GM11168 (cell line): ENCODE results near the gene NIPAL3.
"Not testable (repeated sequence)": the region's sequence is repeated elsewhere in the genome, so short reads cannot be mapped to it uniquely, and the experiment has no call there.

Experiments
- in situ Hi-C: fragments of 300-500 bp; cut with MboI; formaldehyde crosslinking; loops from one replicate; pipeline ENCODE4 v1.12.0; 2022; ENCODE audit warnings: low sequenced_read_pairs; ENCODE audit not compliant: unreplicated experiment

The NIPAL3 gene

DNA sequence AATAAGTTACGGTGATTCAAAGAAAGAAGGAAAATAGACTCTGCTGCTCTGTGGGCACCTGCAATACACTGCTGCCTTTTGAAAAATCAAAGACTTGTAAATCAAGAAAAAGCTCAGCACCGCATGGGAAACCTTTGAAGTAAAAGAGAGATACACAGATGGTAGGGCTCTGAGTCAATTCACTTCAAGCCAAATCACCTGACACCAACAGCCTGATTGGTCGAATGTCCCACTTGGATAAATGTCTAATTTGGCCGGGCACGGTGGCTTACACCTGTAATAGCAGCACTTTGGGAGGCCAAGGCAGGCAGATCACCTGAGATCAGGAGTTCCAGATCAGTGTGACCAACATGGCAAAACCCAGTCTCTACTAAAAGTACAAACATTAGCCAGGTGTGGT lies 67.8 kb downstream of the NIPAL3 start:
- in situ Hi-C loops = no loop called here

DNA sequence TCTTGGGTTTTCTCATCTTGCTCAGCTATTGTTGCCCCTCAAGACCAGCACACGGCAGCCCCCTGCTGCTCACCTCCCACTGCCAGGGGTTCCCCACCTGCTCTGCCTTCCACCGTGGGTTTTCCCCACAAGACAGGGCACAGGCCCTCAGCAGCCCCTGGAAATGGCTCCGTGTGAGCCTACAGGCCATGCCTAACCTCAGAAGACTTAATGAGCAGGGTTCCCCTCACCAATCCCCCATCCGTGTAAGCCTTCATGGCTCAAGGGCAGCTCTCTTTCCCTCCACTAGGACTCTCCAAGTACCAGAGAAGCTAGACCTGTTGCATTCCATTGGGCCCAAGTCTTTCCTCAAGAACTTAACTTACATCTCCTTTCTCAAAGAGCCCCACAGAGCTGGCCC lies 68.6 kb downstream of the NIPAL3 start:
- in situ Hi-C loops = no loop called here

DNA sequence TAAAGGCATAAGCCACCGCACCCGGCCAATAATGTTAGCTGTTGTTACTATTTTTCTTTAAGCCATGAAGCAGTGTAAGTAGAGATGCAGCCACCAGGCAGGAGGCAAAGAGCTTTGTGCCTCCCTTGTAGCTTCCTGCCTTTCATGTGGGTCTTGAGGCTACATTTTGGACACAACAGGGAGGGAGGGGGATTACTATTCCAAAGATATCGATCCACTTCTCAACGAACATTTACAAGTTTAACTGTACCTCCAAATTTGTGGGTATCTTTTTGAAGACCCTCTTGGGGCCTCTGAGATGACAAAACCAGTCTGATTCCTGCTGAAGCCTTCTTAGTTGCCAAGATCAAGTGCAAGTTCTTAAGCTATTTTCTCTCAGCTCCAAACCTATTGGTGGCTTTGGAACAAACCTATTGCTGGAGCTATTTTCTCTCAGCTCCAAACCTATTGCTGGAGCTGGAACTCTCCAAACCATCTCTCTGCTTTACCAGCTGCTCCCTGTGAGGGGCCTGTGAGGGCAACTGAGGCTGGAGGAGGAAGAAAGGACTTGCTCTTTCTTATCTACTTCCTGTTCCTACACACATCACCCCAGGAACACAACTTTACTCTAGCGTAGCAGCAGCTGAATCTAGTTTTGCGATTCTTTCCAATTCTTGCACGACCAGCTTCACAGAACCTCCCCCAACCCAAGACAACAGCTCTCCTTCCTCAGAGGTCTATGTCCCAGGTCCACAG lies 70.9 kb downstream of the NIPAL3 start:
- in situ Hi-C loops = no loop called here

DNA sequence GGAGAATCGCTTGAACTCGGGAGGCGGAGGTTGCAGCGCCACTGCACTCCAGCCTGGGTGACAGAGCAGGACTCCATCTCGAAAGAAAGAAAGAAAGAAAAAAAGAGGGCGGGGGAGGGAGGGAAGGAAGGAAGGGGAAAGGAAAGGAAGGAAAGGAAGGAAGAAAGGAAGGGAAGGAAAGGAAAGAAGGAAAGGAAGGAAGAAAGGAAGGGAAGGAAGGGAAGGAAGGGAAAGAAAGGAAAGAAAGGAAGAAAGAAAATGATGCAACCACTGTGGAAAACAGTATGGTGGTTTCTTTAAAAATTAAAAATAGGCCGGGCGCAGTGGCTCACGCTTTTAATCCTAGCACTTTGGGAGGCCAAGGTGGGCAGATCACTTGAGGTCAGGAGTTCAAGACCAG lies 71.9 kb downstream of the NIPAL3 start:
- in situ Hi-C loops = no loop called here

DNA sequence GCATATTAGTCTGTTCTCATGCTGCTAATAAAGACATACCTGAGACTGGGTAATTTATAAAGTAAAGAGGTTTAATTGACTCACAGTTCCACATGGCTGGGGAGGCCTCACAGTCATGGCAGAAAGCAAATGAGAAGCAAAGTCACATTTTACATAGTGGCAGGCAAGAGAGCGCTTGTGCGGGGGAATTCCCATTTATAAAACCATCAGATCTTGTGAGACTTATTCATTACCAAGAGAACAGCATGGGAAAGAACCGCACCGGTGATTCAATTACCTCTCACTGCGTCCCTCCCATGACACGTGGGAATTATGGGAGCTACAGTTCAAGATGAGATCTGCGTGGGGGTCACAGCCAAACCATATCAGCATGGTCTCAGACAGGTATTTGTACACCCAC lies 72.6 kb downstream of the NIPAL3 start:
- in situ Hi-C loops = not testable (repeated sequence)

DNA sequence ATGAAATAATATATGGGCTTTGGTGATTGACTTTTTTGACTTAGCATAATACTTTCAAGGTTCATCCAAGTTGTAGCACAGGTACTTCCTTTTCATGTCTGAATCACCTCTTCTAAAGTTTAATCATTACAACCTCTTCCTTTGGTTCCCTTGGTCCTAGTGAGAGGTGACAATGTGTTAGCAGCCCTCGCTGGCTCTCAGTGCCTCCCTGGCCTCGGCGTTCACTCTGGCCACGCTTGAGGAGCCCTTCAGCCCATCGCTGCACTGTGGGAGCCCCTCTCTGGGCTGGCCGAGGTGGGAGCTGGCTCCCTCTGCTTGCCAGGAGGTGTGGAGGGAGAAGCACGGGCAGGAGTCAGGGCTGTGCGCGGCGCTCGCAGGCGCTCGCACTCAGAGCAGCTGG lies 74.1 kb downstream of the NIPAL3 start:
- in situ Hi-C loops = no loop called here

DNA sequence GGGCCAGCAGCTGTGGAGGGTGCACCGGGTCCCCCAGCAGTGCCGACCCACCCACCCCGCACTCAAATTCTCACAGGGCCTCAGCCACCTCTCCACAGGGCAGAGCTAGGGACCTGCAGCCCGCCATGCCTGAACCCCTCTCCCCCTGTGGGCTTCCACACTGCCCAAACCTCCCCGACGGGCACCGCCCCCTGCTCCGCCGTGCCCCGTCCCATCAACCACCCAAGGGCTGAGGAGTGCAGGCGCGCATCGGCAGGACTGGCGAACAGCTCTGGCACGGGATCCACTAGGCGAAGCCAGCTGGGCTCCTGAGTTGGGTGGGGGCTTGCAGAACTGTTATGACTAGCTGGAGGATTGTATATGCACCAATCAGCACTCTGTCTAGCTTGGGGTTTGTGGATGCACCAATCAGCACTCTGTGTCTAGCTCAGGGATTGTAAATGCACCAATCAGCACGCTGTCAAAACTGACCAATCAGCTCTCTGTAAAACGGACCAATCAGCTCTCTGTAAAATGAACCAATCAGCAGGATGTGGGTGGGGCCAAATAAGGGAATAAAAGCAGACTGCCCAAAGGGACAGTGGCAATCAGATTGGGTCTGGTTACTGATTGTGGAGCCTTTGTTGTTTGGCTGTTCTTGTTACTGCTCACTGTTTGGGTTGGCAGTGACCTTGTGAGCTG lies 74.6 kb downstream of the NIPAL3 start:
- in situ Hi-C loops = no loop called here

DNA sequence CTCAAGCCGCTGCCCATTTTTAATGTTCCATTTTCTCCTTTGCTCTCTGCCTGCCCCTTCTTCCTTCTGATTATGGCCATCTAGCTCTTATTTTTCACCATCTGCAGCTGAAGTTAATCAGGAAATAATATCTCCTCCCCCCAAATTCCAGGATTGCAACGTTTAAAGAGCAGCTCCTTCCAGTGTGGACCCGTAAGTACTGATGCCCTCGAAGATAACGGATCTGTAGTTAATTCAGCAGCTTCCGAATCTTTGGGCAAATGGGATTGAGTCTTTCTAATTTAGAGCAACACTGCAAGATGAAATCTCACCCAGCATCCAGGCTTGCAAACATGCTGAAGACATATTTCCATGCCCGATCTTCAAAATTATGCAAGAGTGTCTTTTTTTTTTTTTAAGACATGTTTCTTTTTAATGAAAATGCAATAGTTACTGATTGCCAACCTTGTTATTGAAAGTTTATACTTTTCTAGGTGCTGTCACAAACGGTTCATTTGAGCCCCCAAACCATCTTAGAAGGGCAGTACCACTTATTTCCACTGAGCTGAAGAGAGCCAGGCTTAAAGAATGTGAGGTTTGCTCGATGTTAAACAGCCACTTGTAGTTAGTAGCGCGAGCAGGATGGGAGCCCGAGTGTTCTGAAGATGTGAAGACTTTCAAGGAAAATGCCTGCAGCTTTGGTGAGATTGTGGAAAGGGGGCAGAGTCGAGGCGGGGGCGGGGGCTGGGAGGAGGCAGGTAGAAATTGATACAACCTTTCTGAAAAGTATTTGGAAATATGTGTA lies 76.2 kb downstream of the NIPAL3 start:
- in situ Hi-C loops = no loop called here

DNA sequence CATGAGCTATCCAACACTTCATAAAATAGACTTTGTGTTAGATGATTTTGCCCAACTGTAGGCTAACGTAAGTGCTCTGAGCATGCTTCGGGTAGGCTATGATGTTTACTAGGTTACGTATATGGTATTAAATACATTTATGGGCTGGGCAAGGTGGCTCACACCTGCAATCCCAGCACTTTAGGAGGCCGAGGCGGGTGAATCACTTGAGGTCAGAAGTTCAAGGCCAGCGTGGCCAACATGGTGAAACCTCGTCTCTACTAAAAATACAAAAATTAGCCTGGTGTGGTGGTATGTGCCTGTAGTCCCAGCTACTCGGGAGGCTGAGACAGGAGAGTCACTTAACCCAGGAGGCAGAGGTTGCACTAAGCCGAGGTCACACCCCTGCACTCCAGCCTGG lies 77.3 kb downstream of the NIPAL3 start:
- in situ Hi-C loops = not testable (repeated sequence)

DNA sequence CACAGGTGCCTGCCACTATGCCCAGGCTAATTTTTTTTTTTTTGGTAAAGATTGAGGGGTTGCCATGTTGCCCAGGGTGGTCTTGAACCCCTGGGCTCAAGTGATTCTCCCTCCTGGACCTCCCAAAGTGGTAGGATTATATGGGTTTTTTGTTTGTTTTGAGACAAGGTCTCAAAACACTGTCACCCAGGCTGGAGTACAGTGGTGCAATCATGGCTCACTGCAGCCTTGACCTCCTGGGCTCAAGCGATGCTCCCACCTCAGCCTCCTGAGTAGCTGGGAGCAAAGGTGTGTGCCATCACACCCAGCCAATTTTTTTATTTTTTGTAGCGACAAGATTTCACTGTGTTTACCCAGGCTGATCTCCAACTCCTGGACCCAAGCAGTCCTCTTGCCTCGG lies 78.2 kb downstream of the NIPAL3 start:
- in situ Hi-C loops = no loop called here

DNA sequence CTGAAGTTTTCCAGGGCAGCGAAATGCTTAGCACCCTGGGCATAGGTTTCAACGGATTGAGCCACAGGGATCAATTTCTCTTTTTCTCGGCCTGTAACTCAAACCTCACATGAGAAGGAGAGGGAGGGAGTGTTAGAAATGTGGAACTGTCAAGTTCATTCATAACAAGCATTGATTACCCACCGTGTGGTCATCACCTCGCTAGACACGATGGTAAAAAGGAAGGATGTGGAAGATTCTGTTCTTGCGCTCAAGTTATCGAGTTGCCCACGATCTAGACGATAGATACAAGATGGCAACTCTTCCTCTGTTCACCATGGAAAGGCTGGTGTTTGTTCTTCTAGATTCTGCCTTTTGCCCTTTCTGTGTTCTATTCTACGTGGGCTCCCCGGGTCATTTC lies 83.0 kb downstream of the NIPAL3 start:
- in situ Hi-C loops = no loop called here

DNA sequence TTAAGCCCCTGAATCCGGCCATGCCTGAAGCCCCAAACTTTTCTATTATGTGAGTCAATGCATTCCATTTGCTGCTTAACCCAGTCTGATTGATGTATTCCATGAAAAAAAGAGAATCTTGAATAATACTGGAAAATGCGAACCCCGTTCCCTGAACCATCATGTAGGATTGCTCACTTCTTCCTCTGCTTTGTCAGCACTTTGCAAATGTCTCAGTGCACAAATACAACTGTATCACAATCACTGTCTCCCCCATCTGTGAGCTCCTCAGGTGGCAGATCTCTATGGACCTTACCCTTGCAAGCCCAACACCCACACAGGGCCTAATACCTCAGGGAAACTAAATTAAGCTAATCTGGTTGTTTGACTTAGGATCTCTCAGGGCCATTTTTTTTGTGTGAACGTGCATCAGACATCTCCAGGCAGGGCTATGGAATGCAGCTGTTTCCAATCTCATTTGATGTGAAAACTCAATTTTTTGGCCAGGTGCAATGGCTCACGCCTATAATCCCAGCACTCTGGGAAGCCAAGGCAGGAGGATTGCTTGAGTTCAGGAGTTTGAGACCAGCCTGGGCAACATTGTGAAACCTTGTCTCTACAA lies 84.9 kb downstream of the NIPAL3 start:
- in situ Hi-C loops = no loop called here

DNA sequence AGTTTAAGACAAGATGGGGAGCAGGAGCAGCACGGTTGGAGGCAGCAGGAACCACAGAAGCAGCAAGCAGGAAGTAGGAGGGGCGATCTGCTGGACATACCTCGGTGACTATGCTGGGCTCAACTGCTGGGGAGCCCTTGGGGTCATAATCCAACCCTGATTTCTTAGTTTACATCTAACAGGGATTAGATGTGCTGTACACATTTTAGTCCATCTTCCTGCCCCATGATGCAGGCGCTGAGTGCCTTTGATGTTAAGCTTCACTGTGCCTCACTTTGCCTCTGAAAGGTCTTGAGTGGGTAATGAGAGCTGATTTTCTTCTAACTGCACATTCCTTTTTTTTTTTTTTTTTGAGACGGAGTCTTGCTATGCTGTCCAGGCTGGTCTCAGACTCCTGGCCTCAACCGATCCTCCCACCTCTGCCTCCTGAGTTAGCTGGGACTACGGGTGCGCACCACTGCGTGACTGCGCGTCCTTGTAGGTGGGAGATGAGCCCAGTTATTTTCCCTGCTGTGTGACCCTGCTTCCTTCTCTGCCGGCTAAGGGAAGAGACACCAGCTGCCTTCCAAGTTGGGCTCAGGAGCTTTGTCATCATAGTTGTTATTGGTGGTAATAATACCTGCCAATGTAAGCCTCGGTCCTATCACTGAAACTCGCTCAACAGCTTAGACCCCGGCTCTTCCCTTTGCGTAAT lies 85.9 kb downstream of the NIPAL3 start:
- in situ Hi-C loops = no loop called here

DNA sequence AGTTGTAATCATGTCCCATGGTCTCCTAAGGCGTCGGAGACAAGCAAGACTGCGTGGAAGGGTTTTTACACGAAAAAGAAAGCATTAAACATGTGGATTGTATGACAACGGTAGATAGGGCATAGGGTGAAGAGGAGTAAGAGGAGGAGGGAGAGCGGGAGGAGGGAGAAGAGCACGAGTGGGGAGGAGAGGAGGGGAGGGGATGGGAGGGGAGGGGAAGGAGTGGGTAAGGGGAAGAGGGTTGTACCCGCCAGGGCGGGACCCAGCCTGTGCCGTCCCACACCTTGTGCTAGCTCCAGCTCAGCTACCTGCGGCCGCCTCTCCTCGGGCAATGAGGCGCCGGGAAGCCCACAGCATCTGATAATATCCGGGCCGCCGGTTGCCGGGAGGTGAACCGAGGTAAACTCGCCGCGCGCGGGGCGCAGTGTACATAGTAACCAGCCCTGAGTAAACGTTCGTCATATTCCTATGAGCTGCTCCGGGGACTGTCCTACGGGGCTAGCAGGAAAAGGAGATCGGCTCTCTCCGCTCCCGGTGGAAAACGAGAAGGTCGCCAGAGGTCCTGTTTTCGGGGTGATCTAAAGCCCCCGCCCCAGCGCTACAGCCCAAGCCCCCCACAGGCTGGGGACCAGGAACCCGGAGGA lies 86.6 kb downstream of the NIPAL3 start:
- in situ Hi-C loops = no loop called here

DNA sequence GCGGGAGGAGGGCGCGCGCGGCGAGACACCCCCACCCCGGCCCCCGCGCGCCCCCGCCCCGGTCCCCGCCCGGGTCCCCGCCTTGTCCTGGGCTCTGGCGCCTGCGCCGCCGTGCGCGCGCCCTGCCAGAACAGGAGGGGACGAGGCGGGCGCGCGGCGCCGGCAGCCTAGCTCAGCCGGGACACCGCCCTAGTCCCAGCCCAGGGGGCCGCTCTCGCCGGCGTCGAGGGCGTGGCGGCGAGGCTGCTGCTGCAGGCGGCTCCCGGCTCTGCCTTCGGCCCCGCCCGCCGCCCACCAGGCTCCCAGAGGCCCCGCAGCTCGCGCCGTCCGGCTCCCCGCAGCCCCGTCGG lies 87.1 kb downstream of the NIPAL3 start, which contains the start of gene RCAN3:
TSS of gene RCAN3 (plus strand) at position 128 of the 350 bp plus-strand sequence. CDS start 11,537 bp downstream, outside the sequence.
- in situ Hi-C loops = no loop called here

DNA sequence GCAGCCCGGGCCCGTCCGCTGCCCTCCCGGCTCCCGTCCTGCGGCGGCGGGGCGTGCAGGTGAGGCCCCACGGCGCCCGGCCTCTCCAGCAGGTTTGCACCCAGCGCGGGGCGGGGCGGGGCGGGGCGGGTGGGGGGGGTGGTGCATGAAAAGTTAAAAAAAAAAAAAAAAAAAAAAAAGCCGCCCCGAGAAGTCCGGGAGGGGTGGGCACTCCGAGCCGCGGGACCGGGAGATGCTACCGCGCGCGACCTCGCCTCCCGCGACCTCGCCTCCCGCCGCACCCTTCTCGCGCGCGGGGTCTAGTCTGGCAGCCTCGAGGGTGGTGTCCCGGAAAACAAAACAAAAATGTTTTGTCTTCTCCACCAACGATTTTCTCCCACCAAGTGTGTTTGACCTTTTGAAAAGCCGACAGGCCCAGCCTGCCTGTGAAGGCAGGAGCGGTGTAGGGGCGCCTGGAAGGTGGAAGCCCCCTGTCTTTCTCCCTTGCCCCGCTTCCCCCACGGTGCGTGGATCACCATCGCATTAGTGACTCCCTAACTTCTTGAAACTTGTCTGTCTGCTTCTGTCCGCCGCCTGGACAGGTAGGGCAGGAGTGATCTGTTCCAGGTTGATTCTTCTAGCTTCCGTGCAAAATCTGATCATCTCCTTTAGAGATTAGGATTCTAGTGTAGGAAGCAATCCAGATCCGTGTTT lies 87.6 kb downstream of the NIPAL3 start:
- in situ Hi-C loops = no loop called here

DNA sequence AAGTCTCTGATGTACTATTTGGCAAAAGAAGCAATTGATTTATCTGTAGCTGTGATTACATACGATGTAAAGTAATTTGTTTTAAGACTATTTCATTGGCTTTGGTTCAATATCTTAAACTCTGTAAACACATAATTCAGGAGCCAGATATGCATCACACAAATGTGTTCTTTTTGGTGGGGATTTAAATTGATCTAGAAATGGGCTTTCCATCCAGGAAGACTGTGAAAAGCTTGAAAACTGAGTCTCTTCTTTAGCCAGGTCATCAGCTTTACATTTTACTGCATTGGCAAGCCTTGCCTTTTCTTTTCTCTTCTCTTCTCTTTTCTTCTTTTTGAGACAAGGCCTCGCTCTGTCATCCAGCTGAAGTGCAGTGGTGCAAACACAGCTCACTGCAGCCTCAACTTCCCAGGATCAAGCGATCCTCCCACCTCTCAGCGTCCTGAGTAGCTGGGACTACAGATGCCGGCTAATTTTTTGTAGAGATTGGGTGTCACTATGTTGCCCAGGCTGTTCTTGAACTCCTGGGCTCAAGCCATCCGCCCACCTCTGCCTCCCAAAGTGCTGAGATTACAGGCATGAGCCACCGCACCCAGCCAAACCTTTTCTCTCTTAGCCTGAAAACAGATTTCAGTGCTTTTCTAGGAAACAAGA lies 88.4 kb downstream of the NIPAL3 start:
- in situ Hi-C loops = no loop called here

DNA sequence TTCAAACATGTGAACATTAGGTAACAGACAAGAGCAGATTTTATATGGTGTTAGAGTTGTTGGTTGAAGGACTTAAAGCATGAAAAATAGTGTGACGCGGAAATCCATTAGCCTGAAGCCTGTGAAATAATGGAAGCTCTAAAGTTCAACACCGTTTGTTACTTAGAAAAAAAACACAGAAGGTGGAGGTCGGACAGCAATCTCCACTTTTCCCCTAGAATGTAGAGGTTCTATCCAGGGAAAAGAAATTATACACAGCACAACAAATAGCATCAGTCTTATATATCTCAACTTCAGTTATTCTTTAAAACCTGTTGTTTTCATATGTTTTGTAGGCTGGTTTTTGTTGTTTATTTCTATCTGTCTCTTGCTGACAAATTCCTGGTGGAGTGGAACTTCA lies 89.0 kb downstream of the NIPAL3 start:
- in situ Hi-C loops = no loop called here

DNA sequence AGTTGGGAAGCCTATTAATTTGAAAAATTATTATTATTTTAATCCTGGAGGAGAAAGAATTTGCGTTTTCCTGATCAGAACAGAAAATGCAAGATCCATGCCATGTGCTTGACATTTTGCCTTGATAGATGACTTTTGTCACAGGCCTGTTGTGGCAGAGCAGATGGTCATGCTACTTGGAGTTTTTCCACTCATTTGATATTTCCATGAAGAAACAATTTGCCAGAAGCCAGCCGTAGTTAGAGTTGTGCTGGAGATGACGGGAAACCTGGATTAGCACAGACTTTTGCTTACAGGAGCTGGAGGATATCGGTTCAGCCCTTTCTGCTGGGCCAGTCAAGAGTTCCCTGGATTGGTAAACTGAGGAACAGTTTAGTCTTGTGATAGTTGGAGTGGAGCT lies 90.2 kb downstream of the NIPAL3 start:
- in situ Hi-C loops = no loop called here
